HepG2 (cell line): Measurements from ENCODE around the gene DGKG. TPM values are rescaled to one million over a fixed set of nuclear protein-coding genes. Genes with fewer than 3 reads are reported as not detected.

Experiments used
- EZH2 ChIP-seq: conservative IDR thresholded peaks from 2 replicates; pipeline ENCODE4 v1.6.1; 2012; ENCODE audit warnings: mild to moderate bottlenecking, low read depth, low read length, moderate library complexity
- HCFC1 ChIP-seq: fragments of 150-350 bp; IDR thresholded peaks from 2 replicates; pipeline ENCODE4 v1.6.1; 2014; ENCODE audit warnings: low read depth, low read length
- HNF1A ChIP-seq, 2 experiments: sonication (generic) in 1 of 2; formaldehyde crosslinking in 1 of 2; IDR thresholded peaks; 2 replicates each; pipeline versions ENCODE4 v1.4.0 to v1.6.1; 2016 to 2020; ENCODE audit warnings: borderline replicate concordance in 1 of 2, low read depth in 1 of 2, mild to moderate bottlenecking in 1 of 2, missing genetic modification reagents in 1 of 2
- KIAA2018 ChIP-seq: sonication (generic); formaldehyde crosslinking; IDR thresholded peaks from 2 replicates; pipeline ENCODE4 v1.5.0; 2020; ENCODE audit warnings: mild to moderate bottlenecking, missing genetic modification reagents, borderline replicate concordance
- KLF15 ChIP-seq: sonication (generic); formaldehyde crosslinking; IDR thresholded peaks from 2 replicates; pipeline ENCODE4 v1.8.1; 2023; ENCODE audit warnings: borderline replicate concordance, mild to moderate bottlenecking, inconsistent platforms, missing genetic modification reagents, mixed read lengths
- NRL ChIP-seq: sonication (generic); formaldehyde crosslinking; IDR thresholded peaks from 2 replicates; pipeline ENCODE4 v1.5.0; 2020; ENCODE audit warnings: missing genetic modification reagents, mild to moderate bottlenecking, moderate library complexity, borderline replicate concordance
- PRMT3 ChIP-seq: sonication (generic); formaldehyde crosslinking; IDR thresholded peaks from 2 replicates; pipeline ENCODE4 v1.8.1; 2022; ENCODE audit warnings: low read depth, mild to moderate bottlenecking, moderate library complexity, missing genetic modification reagents, borderline replicate concordance
- SMAD1 ChIP-seq: sonication (generic); formaldehyde crosslinking; IDR thresholded peaks from 2 replicates; pipeline ENCODE4 v1.4.0; 2020; ENCODE audit warnings: missing genetic modification reagents, low read depth, mild to moderate bottlenecking, borderline replicate concordance
- TFAP4 ChIP-seq: sonication (generic); IDR thresholded peaks from 2 replicates; pipeline ENCODE4 v1.6.1; 2016; ENCODE audit warnings: low read depth, borderline replicate concordance
- ZIK1 ChIP-seq: sonication (generic); formaldehyde crosslinking; IDR thresholded peaks from 2 replicates; pipeline ENCODE4 v1.5.0; 2020; ENCODE audit warnings: mild to moderate bottlenecking, low read depth, missing genetic modification reagents, borderline replicate concordance
- ZMAT5 ChIP-seq: sonication (generic); formaldehyde crosslinking; IDR thresholded peaks from 2 replicates; pipeline ENCODE4 v1.5.0; 2020; ENCODE audit warnings: mild to moderate bottlenecking, low read depth, missing genetic modification reagents, borderline replicate concordance
- ZNF253 ChIP-seq: sonication (generic); formaldehyde crosslinking; IDR thresholded peaks from 2 replicates; pipeline ENCODE4 v1.8.0; 2022; ENCODE audit warnings: mild to moderate bottlenecking, missing genetic modification reagents, borderline replicate concordance
- ZNF839 ChIP-seq: sonication (generic); formaldehyde crosslinking; IDR thresholded peaks from 2 replicates; pipeline ENCODE4 v1.4.0; 2020; ENCODE audit warnings: missing genetic modification reagents, mild to moderate bottlenecking, borderline replicate concordance
- polyA plus RNA-seq, 8 experiments: library from polyadenylated mRNA; depleted of rRNA in 3 of 8; stranded (reverse) in 7 of 8; unstranded in 1 of 8; fragments of >200 nt; fragmentation: Illumina TruSeq in 4 of 8; extraction: Trizol in 4 of 8; gene quantifications; 2 replicates each; pipeline versions ENCODE4 v1.2.1 to v1.2.3, GENCODE V29; 2011 to 2016; ENCODE audit warnings: low read depth in 4 of 8, missing spikeins in 1 of 8, mixed read lengths in 1 of 8; ENCODE audit not compliant: insufficient read depth in 1 of 8
- total RNA-seq, 5 experiments: library from RNA; depleted of rRNA; stranded (reverse); fragments of >200 nt; fragmentation: Illumina TruSeq; extraction: Trizol; gene quantifications; 2 replicates each; pipeline ENCODE4 v1.2.3, GENCODE V29; 2016; ENCODE audit warnings: low read depth in 1 of 5

DGKG gene
- total and polyA plus RNA-seq, 2 of the 13 experiments (the other 11 are each of a cell fraction or from before 2014, with no cell fraction given): 3.8 to 6.2 TPM

GRCh38 chr3:186108106-186108940 lies 253.7 kb downstream of the DGKG start (continued):
- TF ChIP-seq KIAA2018 (no peak), TFAP4 (no peak), ZNF839 (no peak), ZIK1 (CRISPR knock-in tag) (no peak), ZMAT5 (CRISPR knock-in tag) (no peak), NRL (CRISPR knock-in tag) (no peak; the same call in 1 of the 2 replicates), KLF15 (CRISPR knock-in tag) (no peak), HCFC1 (no peak), SMAD1 (CRISPR knock-in tag) (no peak), PRMT3 (CRISPR knock-in tag) (0 out of 2 replicates have a peak, but pooled peaks have one; percentile 7), EZH2 (no peak), HNF1A (IDR thresholded peaks at IDR 0.05; ENCODE audit: low read depth) (no peak), HNF1A (CRISPR knock-in tag; IDR thresholded peaks at IDR 0.05; ENCODE audit: borderline replicate concordance) (no peak), ZNF253 (CRISPR knock-in tag) (no peak)
